ENCODE data around the gene NAA35. TPM values are rescaled to one million over a fixed set of nuclear protein-coding genes. Genes with fewer than 3 reads are reported as not detected.
"Not testable (repeated sequence)": the region's sequence is repeated elsewhere in the genome, so short reads cannot be mapped to it uniquely, and the experiment has no call there.

Gene NAA35
- total RNA-seq, 1 experiment from 2014 or later: 21.3 TPM

DNA sequence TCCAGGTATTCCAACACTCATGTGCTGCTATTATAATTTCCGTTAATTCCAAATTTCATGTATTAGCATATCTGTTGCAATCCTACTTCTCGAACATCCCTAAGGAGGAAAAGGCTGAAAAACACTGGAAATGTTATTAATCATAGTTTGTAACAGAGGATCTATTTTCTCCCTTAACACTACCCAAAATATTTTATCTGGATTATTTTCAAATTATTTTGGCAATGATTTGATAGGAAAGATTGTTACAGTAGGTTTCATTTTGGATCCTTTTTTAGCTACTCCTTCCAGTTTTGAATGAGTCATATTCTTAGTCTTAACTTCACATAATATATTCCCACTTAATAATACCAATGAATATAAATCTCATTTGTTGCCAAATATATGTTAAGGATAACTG is 13.9 kb upstream of the NAA35 start:
- intact Hi-C loops (cut with micrococcal nuclease; ENCODE audit: unreplicated experiment) (no loop called here), in situ Hi-C loops (cut with HindIII; ENCODE audit: low pct_unique_long_range_greater_than_20kb, low sequenced_read_pairs) (no loop called here)
- H3K9me3 ChIP-seq (ENCODE audit: control insufficient read depth, insufficient read depth, low read depth, low read length): no peaks in the 10 kb centered on the region
- no peak for TF ChIP-seq SIN3A (IDR thresholded peaks at IDR 0.05; ENCODE audit: borderline replicate concordance, insufficient read depth, low read depth, low read length)
- TF ChIP-seq TCF7L2 (IDR thresholded peaks at IDR 0.05; ENCODE audit: low read depth, low read length): no peak
- no peak for TF ChIP-seq POLR2AphosphoS5 (IDR thresholded peaks at IDR 0.05; ENCODE audit: low read depth, low read length)
- TF ChIP-seq, protein P1, sequence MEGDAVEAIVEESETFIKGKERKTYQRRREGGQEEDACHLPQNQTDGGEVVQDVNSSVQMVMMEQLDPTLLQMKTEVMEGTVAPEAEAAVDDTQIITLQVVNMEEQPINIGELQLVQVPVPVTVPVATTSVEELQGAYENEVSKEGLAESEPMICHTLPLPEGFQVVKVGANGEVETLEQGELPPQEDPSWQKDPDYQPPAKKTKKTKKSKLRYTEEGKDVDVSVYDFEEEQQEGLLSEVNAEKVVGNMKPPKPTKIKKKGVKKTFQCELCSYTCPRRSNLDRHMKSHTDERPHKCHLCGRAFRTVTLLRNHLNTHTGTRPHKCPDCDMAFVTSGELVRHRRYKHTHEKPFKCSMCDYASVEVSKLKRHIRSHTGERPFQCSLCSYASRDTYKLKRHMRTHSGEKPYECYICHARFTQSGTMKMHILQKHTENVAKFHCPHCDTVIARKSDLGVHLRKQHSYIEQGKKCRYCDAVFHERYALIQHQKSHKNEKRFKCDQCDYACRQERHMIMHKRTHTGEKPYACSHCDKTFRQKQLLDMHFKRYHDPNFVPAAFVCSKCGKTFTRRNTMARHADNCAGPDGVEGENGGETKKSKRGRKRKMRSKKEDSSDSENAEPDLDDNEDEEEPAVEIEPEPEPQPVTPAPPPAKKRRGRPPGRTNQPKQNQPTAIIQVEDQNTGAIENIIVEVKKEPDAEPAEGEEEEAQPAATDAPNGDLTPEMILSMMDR (IDR thresholded peaks at IDR 0.05): no peak
- TF ChIP-seq, protein P2, sequence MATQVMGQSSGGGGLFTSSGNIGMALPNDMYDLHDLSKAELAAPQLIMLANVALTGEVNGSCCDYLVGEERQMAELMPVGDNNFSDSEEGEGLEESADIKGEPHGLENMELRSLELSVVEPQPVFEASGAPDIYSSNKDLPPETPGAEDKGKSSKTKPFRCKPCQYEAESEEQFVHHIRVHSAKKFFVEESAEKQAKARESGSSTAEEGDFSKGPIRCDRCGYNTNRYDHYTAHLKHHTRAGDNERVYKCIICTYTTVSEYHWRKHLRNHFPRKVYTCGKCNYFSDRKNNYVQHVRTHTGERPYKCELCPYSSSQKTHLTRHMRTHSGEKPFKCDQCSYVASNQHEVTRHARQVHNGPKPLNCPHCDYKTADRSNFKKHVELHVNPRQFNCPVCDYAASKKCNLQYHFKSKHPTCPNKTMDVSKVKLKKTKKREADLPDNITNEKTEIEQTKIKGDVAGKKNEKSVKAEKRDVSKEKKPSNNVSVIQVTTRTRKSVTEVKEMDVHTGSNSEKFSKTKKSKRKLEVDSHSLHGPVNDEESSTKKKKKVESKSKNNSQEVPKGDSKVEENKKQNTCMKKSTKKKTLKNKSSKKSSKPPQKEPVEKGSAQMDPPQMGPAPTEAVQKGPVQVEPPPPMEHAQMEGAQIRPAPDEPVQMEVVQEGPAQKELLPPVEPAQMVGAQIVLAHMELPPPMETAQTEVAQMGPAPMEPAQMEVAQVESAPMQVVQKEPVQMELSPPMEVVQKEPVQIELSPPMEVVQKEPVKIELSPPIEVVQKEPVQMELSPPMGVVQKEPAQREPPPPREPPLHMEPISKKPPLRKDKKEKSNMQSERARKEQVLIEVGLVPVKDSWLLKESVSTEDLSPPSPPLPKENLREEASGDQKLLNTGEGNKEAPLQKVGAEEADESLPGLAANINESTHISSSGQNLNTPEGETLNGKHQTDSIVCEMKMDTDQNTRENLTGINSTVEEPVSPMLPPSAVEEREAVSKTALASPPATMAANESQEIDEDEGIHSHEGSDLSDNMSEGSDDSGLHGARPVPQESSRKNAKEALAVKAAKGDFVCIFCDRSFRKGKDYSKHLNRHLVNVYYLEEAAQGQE (IDR thresholded peaks at IDR 0.05; ENCODE audit: insufficient read depth in 1 of 2, low read depth in 2 of 2, low read length in 1 of 2): no peak
- BruUV-seq (replicated peaks): no TSS peak
- ATAC-seq (no peak), DNase-seq (ENCODE audit: low read depth, low spot score) (no peak)
- H3K27me3 ChIP-seq (ENCODE audit: control insufficient read depth, insufficient read depth, low read length): peaks cover 8% of the 10 kb centered on the region
- H3K27ac ChIP-seq (ENCODE audit: low read length): no peak overlapping the region
- no peaks in the 10 kb centered on the region for H3K36me3 ChIP-seq (ENCODE audit: control insufficient read depth, insufficient read depth, low read length)
- H3K4me3 ChIP-seq (ENCODE audit: low read depth in 2 of 2, low read length in 2 of 2): no peak overlapping the region
- POLR2A ChIA-PET: no interaction called here
- no peaks in the 10 kb centered on the region for H3K4me1 ChIP-seq (ENCODE audit: control insufficient read depth, insufficient read depth, low read length)
- CTCF ChIA-PET: no interaction called here

DNA sequence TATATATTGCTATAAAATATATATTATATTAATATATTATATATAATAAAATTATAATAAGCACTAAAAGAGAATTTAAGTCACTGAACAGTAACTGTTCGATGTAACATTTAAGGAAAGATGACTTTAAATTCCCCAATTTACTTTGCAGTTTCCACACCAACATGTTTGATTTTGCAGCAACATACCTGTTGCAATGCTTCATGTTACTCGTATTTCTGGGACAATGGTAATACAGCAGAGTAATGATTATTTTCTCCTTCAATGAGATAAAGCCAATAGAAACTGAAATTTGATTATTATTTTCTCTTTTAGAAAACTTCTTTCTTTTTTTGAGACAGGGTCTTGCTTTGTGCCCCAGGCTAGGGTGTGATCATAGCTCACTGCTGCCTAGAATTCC is 9.5 kb upstream of the NAA35 start:
- BruUV-seq (replicated peaks): no TSS peak
- ATAC-seq (no peak), DNase-seq (ENCODE audit: low read depth, low spot score) (no peak)
- H3K4me3 ChIP-seq (ENCODE audit: low read depth in 2 of 2, low read length in 2 of 2): no peak overlapping the region
- in situ Hi-C loops (cut with HindIII; ENCODE audit: low pct_unique_long_range_greater_than_20kb, low sequenced_read_pairs) (no loop called here), intact Hi-C loops (cut with micrococcal nuclease; ENCODE audit: unreplicated experiment) (no loop called here)
- ChIA-PET CTCF (no interaction called here), POLR2A (no interaction called here)
- no peaks in the 10 kb centered on the region for H3K9me3 ChIP-seq (ENCODE audit: control insufficient read depth, insufficient read depth, low read depth, low read length)
- no peaks in the 10 kb centered on the region for H3K36me3 ChIP-seq (ENCODE audit: control insufficient read depth, insufficient read depth, low read length)
- no peaks in the 10 kb centered on the region for H3K4me1 ChIP-seq (ENCODE audit: control insufficient read depth, insufficient read depth, low read length)
- TF ChIP-seq, protein P1 (IDR thresholded peaks at IDR 0.05): no peak
- TF ChIP-seq TCF7L2 (IDR thresholded peaks at IDR 0.05; ENCODE audit: low read depth, low read length) (no peak), SIN3A (IDR thresholded peaks at IDR 0.05; ENCODE audit: borderline replicate concordance, insufficient read depth, low read depth, low read length) (no peak), POLR2AphosphoS5 (IDR thresholded peaks at IDR 0.05; ENCODE audit: low read depth, low read length) (no peak)
- TF ChIP-seq, protein P2 (IDR thresholded peaks at IDR 0.05; ENCODE audit: insufficient read depth in 1 of 2, low read depth in 2 of 2, low read length in 1 of 2): no peak
- no peak overlapping the region for H3K27ac ChIP-seq (ENCODE audit: low read length)
- H3K27me3 ChIP-seq (ENCODE audit: control insufficient read depth, insufficient read depth, low read length): peaks cover 6% of the 10 kb centered on the region

DNA sequence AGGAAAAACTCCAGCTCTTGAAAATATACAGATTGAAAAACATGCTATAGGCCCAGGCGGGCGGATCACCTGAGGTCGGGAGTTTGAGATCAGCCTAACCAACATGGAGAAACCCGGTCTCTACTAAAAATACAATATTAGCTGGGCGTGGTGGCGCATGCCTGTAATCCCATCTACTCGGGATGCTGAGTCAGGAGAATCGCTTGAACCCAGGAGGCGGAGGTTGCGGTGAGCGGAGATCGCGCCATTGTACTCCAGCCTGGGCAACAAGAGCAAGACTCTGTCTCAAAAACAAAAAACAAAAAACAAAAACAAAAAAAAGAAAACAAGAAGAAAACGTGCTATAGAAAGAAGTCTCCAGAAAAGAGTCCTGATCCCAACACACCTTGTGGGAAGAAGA is 5.0 kb upstream of the NAA35 start:
- H3K4me1 ChIP-seq (ENCODE audit: control insufficient read depth, insufficient read depth, low read length); in situ Hi-C loops (cut with HindIII; ENCODE audit: low pct_unique_long_range_greater_than_20kb, low sequenced_read_pairs); ATAC-seq; H3K27ac ChIP-seq (ENCODE audit: low read length); H3K9me3 ChIP-seq (ENCODE audit: control insufficient read depth, insufficient read depth, low read depth, low read length); H3K27me3 ChIP-seq (ENCODE audit: control insufficient read depth, insufficient read depth, low read length); intact Hi-C loops (cut with micrococcal nuclease; ENCODE audit: unreplicated experiment); H3K4me3 ChIP-seq (ENCODE audit: low read depth in 2 of 2, low read length in 2 of 2); POLR2A ChIA-PET; CTCF ChIA-PET; H3K36me3 ChIP-seq (ENCODE audit: control insufficient read depth, insufficient read depth, low read length); DNase-seq (ENCODE audit: low read depth, low spot score); BruUV-seq (replicated peaks): not testable (repeated sequence)

Data from Panc1 (cell line).